A204.1 (cell line): Measurements from ENCODE around the gene SPRED1.

Experiments used
- FAIRE-seq: peaks from 2 replicates; lab custom pipeline; 2012; peaks lifted over from hg19 to GRCh38; lab: Jason Lieb, UNC

Gene SPRED1

GRCh38 chr15:38252481-38253350 lies at the start of gene SPRED1:
TSS of gene SPRED1 (plus strand) at chr15:38252836. CDS start at chr15:38253186, 350 bp downstream.
- no peak for FAIRE-seq

- no peak for FAIRE-seq
Measured at GRCh38 chr15:38205526-38206272, 46.9 kb upstream of the SPRED1 start.

GRCh38 chr15:38207621-38208020 lies 45.0 kb upstream of the SPRED1 start:
- FAIRE-seq = no peak

- no peak for FAIRE-seq
Measured at GRCh38 chr15:38208206-38208605, 44.4 kb upstream of the SPRED1 start.

GRCh38 chr15:38208779-38209178 lies 43.9 kb upstream of the SPRED1 start:
- no peak for FAIRE-seq

- FAIRE-seq = no peak
Measured at GRCh38 chr15:38211249-38211648, 41.4 kb upstream of the SPRED1 start.

GRCh38 chr15:38211811-38212210 lies 40.8 kb upstream of the SPRED1 start:
- FAIRE-seq = no peak

GRCh38 chr15:38212729-38213351 lies 39.8 kb upstream of the SPRED1 start:
- FAIRE-seq = no peak

GRCh38 chr15:38213356-38213755 lies 39.3 kb upstream of the SPRED1 start:
- FAIRE-seq = no peak

- no peak for FAIRE-seq
Measured at GRCh38 chr15:38215707-38216106, 36.9 kb upstream of the SPRED1 start.

- FAIRE-seq = no peak
Measured at GRCh38 chr15:38216763-38217162, 35.9 kb upstream of the SPRED1 start.

- no peak for FAIRE-seq
Measured at GRCh38 chr15:38217191-38217595, 35.4 kb upstream of the SPRED1 start.

GRCh38 chr15:38217788-38218609 lies 34.6 kb upstream of the SPRED1 start:
- no peak for FAIRE-seq

- no peak for FAIRE-seq
Measured at GRCh38 chr15:38220606-38221273, 31.9 kb upstream of the SPRED1 start.

GRCh38 chr15:38224486-38224885 lies 28.1 kb upstream of the SPRED1 start:
- no peak for FAIRE-seq

- FAIRE-seq = no peak
Measured at GRCh38 chr15:38225381-38225780, 27.3 kb upstream of the SPRED1 start.

GRCh38 chr15:38226608-38227266 lies 25.9 kb upstream of the SPRED1 start:
- FAIRE-seq = no peak

GRCh38 chr15:38227941-38228340 lies 24.7 kb upstream of the SPRED1 start:
- no peak for FAIRE-seq

GRCh38 chr15:38228618-38229017 lies 24.0 kb upstream of the SPRED1 start:
- FAIRE-seq = no peak

GRCh38 chr15:38229705-38230310 lies 22.8 kb upstream of the SPRED1 start:
- FAIRE-seq = no peak

GRCh38 chr15:38231436-38231835 lies 21.2 kb upstream of the SPRED1 start:
- FAIRE-seq = no peak
